Muscle layer of duodenum (tissue), 2 donors: ENCODE data around the gene LRRC14B.
A peak's percentile ranks its signal among the peaks of the same experiment; 100 is the strongest.
"Not testable (repeated sequence)": the region's sequence is repeated elsewhere in the genome, so short reads cannot be mapped to it uniquely, and the experiment has no call there.

Source experiments
- H3K27ac ChIP-seq: one replicate; pipeline ENCODE4 v1.7.0; 2013; ENCODE audit warnings: mild to moderate bottlenecking, low read length
- H3K27me3 ChIP-seq: one replicate; pipeline ENCODE4 v1.7.0; 2013; ENCODE audit warnings: low read depth, mild to moderate bottlenecking, control low read depth, low read length
- H3K36me3 ChIP-seq, 2 donors: one replicate each; pipeline ENCODE4 v1.7.0; 2013; ENCODE audit warnings: low read length in 2 of 2, control low read depth in 1 of 2, mild to moderate bottlenecking in 1 of 2; ENCODE audit not compliant: insufficient read depth in 2 of 2, control insufficient read depth in 1 of 2
- H3K4me1 ChIP-seq, 2 donors: one replicate each; pipeline ENCODE4 v1.7.0; 2013; ENCODE audit warnings: low read length in 2 of 2, mild to moderate bottlenecking in 2 of 2, control low read depth in 1 of 2, moderate library complexity in 1 of 2; ENCODE audit not compliant: insufficient read depth in 2 of 2, control insufficient read depth in 1 of 2
- H3K4me3 ChIP-seq, 2 donors: one replicate each; pipeline ENCODE4 v1.7.0; 2013; ENCODE audit warnings: low read length in 2 of 2, low read depth in 1 of 2, mild to moderate bottlenecking in 1 of 2
- H3K9me3 ChIP-seq, 2 donors: one replicate each; pipeline ENCODE4 v1.7.0; 2013; ENCODE audit warnings: low read length in 2 of 2, control low read depth in 1 of 2, mild to moderate bottlenecking in 1 of 2; ENCODE audit not compliant: control insufficient read depth in 1 of 2
- donor health status: healthy.

Gene LRRC14B

GRCh38 chr5:204462-204861 is 13.2 kb downstream of the LRRC14B start:
- no peaks in the 10 kb centered on the region for H3K4me1 ChIP-seq
- H3K27ac ChIP-seq = no peak overlapping the region
- peaks cover 27 to 36% of the 10 kb centered on the region in 2 donors for H3K36me3 ChIP-seq
- H3K27me3 ChIP-seq = no peaks in the 10 kb centered on the region
- H3K9me3 ChIP-seq = no peaks in the 10 kb centered on the region
- H3K4me3 ChIP-seq = no peak overlapping the region

GRCh38 chr5:204966-205670 is 13.8 kb downstream of the LRRC14B start:
- H3K4me1 ChIP-seq = no peaks in the 10 kb centered on the region
- H3K4me3 ChIP-seq = no peak overlapping the region
- H3K36me3 ChIP-seq = peaks cover 27 to 36% of the 10 kb centered on the region in 2 donors
- H3K27me3 ChIP-seq = no peaks in the 10 kb centered on the region
- no peak overlapping the region for H3K27ac ChIP-seq
- no peaks in the 10 kb centered on the region for H3K9me3 ChIP-seq

GRCh38 chr5:206406-206805 is 15.1 kb downstream of the LRRC14B start:
- H3K27ac ChIP-seq = no peak overlapping the region
- peaks cover 27 to 36% of the 10 kb centered on the region in 2 donors for H3K36me3 ChIP-seq
- no peaks in the 10 kb centered on the region for H3K9me3 ChIP-seq
- H3K4me1 ChIP-seq = no peaks in the 10 kb centered on the region
- H3K4me3 ChIP-seq = no peak overlapping the region
- H3K27me3 ChIP-seq = no peaks in the 10 kb centered on the region

DNA sequence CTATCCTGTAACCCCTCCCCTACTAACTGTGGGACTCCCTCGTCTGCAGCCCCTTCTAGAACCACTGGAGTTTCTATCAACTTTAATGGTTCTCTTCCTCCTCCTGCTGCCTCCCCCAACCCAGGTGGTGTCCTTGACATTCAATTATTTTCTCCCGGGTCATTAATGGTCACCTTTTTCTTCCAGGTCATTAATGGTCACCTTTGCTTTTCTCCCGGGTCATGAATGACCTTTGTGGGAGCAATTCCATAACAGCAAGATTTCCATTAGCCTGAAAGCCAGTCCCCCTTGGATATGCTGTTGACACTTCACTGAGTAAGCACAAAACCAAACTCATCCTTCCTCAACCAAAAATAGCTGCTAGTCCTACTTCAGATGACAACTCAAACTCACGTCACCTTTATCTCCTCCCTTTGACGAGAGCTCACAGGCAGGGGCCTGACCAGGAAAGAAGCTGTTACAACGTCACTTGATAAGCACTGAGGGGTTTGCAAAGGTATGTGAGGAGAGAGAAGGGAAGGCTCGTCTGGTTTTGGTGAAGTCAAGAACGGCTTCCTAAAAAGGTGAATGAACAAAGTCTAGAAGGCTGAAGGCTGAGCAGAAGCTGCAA is 15.7 kb downstream of the LRRC14B start:
- Histone ChIP-seq H3K27me3 (no peaks in the 10 kb centered on the region), H3K36me3 (peaks cover 27 to 36% of the 10 kb centered on the region in 2 donors), H3K4me1 (no peaks in the 10 kb centered on the region), H3K4me3 (no peak overlapping the region), H3K9me3 (no peaks in the 10 kb centered on the region), H3K27ac (no peak overlapping the region)

DNA sequence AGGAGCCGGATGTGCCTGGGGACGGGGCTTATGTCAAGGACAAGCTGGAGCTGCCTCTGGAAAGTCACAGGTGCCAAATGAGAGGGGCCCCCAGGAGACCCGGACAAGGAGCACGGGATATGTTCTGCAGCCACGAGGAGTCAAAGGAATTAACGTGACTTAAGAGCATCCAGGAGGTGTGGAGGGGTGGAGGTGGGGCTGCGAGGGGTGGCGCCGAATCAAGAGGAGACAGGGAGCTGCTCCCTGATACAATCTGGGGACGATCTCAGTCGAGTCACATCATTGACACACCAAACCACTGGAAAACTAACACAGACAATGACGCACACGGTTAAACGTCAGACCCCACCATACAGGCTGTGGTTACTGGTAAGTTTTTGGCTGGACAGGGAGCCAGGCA is 16.3 kb downstream of the LRRC14B start:
- H3K27ac ChIP-seq = no peak overlapping the region
- H3K27me3 ChIP-seq = no peaks in the 10 kb centered on the region
- H3K4me3 ChIP-seq = no peak overlapping the region
- H3K36me3 ChIP-seq = peaks cover 27 to 36% of the 10 kb centered on the region in 2 donors
- no peaks in the 10 kb centered on the region for H3K4me1 ChIP-seq
- no peaks in the 10 kb centered on the region for H3K9me3 ChIP-seq

GRCh38 chr5:208449-209114 is 17.3 kb downstream of the LRRC14B start:
- Histone ChIP-seq H3K4me3 (no peak overlapping the region), H3K27ac (no peak overlapping the region), H3K27me3 (no peaks in the 10 kb centered on the region), H3K36me3 (peaks cover 26 to 34% of the 10 kb centered on the region in 2 donors), H3K9me3 (no peaks in the 10 kb centered on the region), H3K4me1 (no peaks in the 10 kb centered on the region)

DNA sequence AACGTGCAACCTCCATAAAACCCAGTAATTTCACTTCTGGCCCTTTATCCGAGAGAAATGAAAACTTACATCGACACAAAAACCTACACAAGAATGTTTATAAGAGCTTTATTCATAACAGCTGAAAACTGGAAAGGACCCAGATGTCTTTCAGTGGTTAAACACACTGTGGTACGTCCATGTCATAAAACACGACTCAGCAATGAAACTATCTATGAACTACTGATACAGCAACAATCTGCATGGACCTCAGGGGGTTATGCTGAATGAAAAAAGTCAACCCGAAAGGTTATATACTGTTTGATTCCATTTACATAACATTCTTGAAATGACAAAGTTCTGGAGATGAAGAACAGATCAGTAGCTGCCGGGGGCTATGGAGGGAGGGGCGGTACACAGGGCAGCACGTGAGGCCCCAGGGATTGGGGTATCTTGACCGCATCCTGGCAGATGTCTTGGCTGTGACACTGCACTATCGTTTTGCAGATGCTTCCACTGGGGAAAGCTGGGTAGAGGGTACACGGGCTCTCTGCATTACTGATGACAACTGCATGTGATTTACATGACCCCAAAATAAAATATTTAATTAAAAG is 22.6 kb downstream of the LRRC14B start:
- H3K27ac ChIP-seq = no peak overlapping the region
- no peaks in the 10 kb centered on the region for H3K4me1 ChIP-seq
- H3K9me3 ChIP-seq = no peaks in the 10 kb centered on the region
- H3K4me3 ChIP-seq = no peak overlapping the region
- peaks cover 0 to 8% of the 10 kb centered on the region in 2 donors for H3K36me3 ChIP-seq
- H3K27me3 ChIP-seq = no peaks in the 10 kb centered on the region

DNA sequence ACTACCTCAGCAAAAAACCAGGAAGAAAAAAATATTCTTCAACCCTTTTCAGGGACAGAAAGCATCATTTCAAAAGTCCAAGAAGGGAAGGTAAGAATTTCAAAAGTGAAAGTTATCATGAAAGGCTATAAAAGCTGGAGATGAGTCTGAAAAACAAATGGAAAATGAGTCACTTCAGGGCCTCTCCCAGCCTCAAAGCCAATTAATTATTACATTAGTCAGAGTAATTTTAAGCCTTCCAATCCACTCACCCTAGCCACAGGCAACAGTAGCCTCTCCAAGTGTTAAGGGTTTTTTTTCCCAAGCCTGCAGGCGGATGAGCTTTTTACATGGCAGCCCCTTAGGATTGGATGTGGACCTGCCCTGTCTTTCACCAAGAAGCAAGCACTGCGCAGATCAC is 24.0 kb downstream of the LRRC14B start:
- H3K4me1 ChIP-seq, H3K36me3 ChIP-seq, H3K27ac ChIP-seq, H3K9me3 ChIP-seq, H3K4me3 ChIP-seq, H3K27me3 ChIP-seq: not testable (repeated sequence)

GRCh38 chr5:216076-216475 is 24.8 kb downstream of the LRRC14B start:
- not testable (repeated sequence) for H3K27me3 ChIP-seq, H3K36me3 ChIP-seq, H3K4me3 ChIP-seq, H3K27ac ChIP-seq, H3K9me3 ChIP-seq
- H3K4me1 ChIP-seq = peaks cover 0 to 17% of the 10 kb centered on the region in 2 donors

DNA sequence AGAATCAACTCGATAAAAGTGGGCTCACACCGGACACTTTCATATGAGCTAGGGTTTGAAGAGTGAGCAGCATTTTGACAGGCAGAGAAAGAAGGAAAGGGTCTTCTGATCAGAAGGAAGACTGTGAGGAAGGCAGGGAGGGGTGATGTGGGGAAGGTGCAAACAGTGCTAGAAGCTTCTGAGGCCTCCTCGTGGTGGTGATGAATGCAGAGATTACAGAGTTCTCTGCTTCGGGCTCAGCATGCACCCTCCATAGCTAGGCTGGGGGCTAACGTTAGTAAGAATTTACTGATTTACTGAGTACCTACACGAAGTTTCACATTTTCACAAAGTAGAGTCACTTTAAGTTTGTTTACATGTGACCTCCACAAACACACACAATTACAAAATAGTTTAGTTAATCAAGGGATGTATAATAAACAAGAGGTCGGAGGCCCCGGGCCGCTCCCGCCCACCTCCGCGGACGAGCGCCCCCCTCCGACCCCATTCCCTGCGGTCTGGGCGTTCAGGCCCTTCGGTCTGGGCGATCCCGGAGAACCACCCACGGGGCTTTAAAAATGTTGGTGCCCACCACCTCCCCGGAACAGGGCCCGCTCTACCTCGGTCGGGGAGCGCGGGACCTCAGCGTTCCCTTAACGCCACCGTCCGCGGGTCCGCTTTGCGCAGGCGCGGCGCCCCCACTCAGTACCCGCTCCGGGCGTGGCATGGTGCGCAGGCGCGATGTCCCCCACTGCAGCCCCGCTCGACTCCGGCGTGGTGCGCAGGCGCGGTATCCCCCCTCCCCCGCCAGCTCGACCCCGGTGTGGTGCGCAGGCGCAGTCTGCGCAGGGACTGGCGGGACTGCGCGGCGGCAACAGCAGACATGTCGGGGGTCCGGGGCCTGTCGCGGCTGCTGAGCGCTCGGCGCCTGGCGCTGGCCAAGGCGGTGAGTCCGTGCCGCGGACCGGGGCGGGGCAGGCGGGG is 26.5 kb downstream of the LRRC14B start, which contains the start of the genes CCDC127 and SDHA:
Gene CCDC127, minus strand, starts transcription at position 660 of the 963 bp plus-strand sequence. CDS start 1,304 bp downstream, outside the sequence.
Gene SDHA, plus strand, starts transcription at position 827 of the 963 bp plus-strand sequence. Its CDS starts 36 bp downstream, at position 863.
- not testable (repeated sequence) for H3K27me3 ChIP-seq, H3K36me3 ChIP-seq, H3K9me3 ChIP-seq
- H3K4me1 ChIP-seq = peaks cover 0 to 25% of the 10 kb centered on the region in 2 donors
- H3K27ac ChIP-seq = peak within 1 kb of the TSS; percentile 51
- H3K4me3 ChIP-seq = peak within 1 kb of the TSS; percentile 81 to 96
